Rectal smooth muscle tissue (tissue), 1 donor: ENCODE data around the gene EIF4E3.

ENCODE experiments used
- H3K27ac ChIP-seq: one replicate; pipeline ENCODE4 v1.7.0; 2013; ENCODE audit warnings: low read depth, low read length, inconsistent platforms
- H3K27me3 ChIP-seq: one replicate; pipeline ENCODE4 v1.7.0; 2013; ENCODE audit warnings: low read length; ENCODE audit not compliant: control insufficient read depth, insufficient read depth
- H3K36me3 ChIP-seq: one replicate; pipeline ENCODE4 v1.7.0; 2013; ENCODE audit warnings: low read length; ENCODE audit not compliant: control insufficient read depth, insufficient read depth
- H3K4me1 ChIP-seq: one replicate; pipeline ENCODE4 v1.7.0; 2013; ENCODE audit warnings: low read length; ENCODE audit not compliant: control insufficient read depth, insufficient read depth
- H3K4me3 ChIP-seq: one replicate; pipeline ENCODE4 v1.7.0; 2013; ENCODE audit warnings: low read length
- H3K9ac ChIP-seq: one replicate; pipeline ENCODE4 v1.7.0; 2013; ENCODE audit warnings: low read length

EIF4E3 gene

GRCh38 chr3:71721002-71721401 is 4.2 kb downstream of the EIF4E3 start:
- Histone ChIP-seq H3K4me3 (no peak overlapping the region), H3K27ac (no peak overlapping the region), H3K36me3 (no peaks in the 10 kb centered on the region), H3K9ac (no peak overlapping the region), H3K27me3 (no peaks in the 10 kb centered on the region), H3K4me1 (no peaks in the 10 kb centered on the region)

- H3K36me3 ChIP-seq, result no peaks in the 10 kb centered on the region
- H3K4me1 ChIP-seq, result no peaks in the 10 kb centered on the region
- no peaks in the 10 kb centered on the region for H3K27me3 ChIP-seq
- no peak overlapping the region for H3K27ac ChIP-seq
- H3K9ac ChIP-seq, result no peak overlapping the region
- H3K4me3 ChIP-seq, result no peak overlapping the region
Measured at GRCh38 chr3:71718072-71718471, 7.1 kb downstream of the EIF4E3 start.

GRCh38 chr3:71714595-71714994 is 10.6 kb downstream of the EIF4E3 start:
- no peak overlapping the region for H3K27ac ChIP-seq
- H3K36me3 ChIP-seq, result peaks cover 3% of the 10 kb centered on the region
- H3K27me3 ChIP-seq, result no peaks in the 10 kb centered on the region
- no peaks in the 10 kb centered on the region for H3K4me1 ChIP-seq
- no peak overlapping the region for H3K4me3 ChIP-seq
- H3K9ac ChIP-seq, result no peak overlapping the region

GRCh38 chr3:71713041-71713440 is 12.2 kb downstream of the EIF4E3 start:
- Histone ChIP-seq H3K4me3 (no peak overlapping the region), H3K36me3 (peaks cover 3% of the 10 kb centered on the region), H3K27me3 (no peaks in the 10 kb centered on the region), H3K9ac (no peak overlapping the region), H3K27ac (no peak overlapping the region), H3K4me1 (no peaks in the 10 kb centered on the region)

GRCh38 chr3:71710906-71711494 is 14.2 kb downstream of the EIF4E3 start:
- Histone ChIP-seq H3K9ac (no peak overlapping the region), H3K36me3 (peaks cover 3% of the 10 kb centered on the region), H3K27ac (no peak overlapping the region), H3K4me1 (no peaks in the 10 kb centered on the region), H3K4me3 (no peak overlapping the region), H3K27me3 (no peaks in the 10 kb centered on the region)

- no peaks in the 10 kb centered on the region for H3K4me1 ChIP-seq
- H3K9ac ChIP-seq, result no peak overlapping the region
- peaks cover 3% of the 10 kb centered on the region for H3K36me3 ChIP-seq
- no peaks in the 10 kb centered on the region for H3K27me3 ChIP-seq
- no peak overlapping the region for H3K4me3 ChIP-seq
- H3K27ac ChIP-seq, result no peak overlapping the region
Measured at GRCh38 chr3:71709908-71710511, 15.2 kb downstream of the EIF4E3 start.

- Histone ChIP-seq H3K36me3 (peaks cover 3% of the 10 kb centered on the region), H3K4me1 (no peaks in the 10 kb centered on the region), H3K4me3 (no peak overlapping the region), H3K27ac (no peak overlapping the region), H3K27me3 (no peaks in the 10 kb centered on the region), H3K9ac (no peak overlapping the region)
Measured at GRCh38 chr3:71708476-71709105, 16.6 kb downstream of the EIF4E3 start.

GRCh38 chr3:71707595-71707994 is 17.6 kb downstream of the EIF4E3 start:
- H3K27ac ChIP-seq, result no peak overlapping the region
- no peaks in the 10 kb centered on the region for H3K27me3 ChIP-seq
- H3K9ac ChIP-seq, result no peak overlapping the region

GRCh38 chr3:71705681-71706080 is 19.5 kb downstream of the EIF4E3 start:
- Histone ChIP-seq H3K4me1 (no peaks in the 10 kb centered on the region), H3K4me3 (no peak overlapping the region), H3K36me3 (peaks cover 3% of the 10 kb centered on the region), H3K9ac (no peak overlapping the region), H3K27me3 (no peaks in the 10 kb centered on the region), H3K27ac (no peak overlapping the region)

More at GRCh38 chr3:71707595-71707994, 17.6 kb downstream of the EIF4E3 start:
- H3K36me3 ChIP-seq, result peaks cover 3% of the 10 kb centered on the region
- H3K4me3 ChIP-seq, result no peak overlapping the region
- no peaks in the 10 kb centered on the region for H3K4me1 ChIP-seq

GRCh38 chr3:71704915-71705314 is 20.3 kb downstream of the EIF4E3 start:
- Histone ChIP-seq H3K27ac (no peak overlapping the region), H3K4me3 (no peak overlapping the region), H3K36me3 (peaks cover 3% of the 10 kb centered on the region)

GRCh38 chr3:71703797-71704196 is 21.4 kb downstream of the EIF4E3 start:
- Histone ChIP-seq H3K9ac (no peak overlapping the region), H3K27me3 (no peaks in the 10 kb centered on the region), H3K36me3 (no peaks in the 10 kb centered on the region), H3K4me1 (no peaks in the 10 kb centered on the region), H3K27ac (no peak overlapping the region), H3K4me3 (no peak overlapping the region)

More at GRCh38 chr3:71704915-71705314, 20.3 kb downstream of the EIF4E3 start:
- Histone ChIP-seq H3K27me3 (no peaks in the 10 kb centered on the region), H3K4me1 (no peaks in the 10 kb centered on the region), H3K9ac (no peak overlapping the region)

- Histone ChIP-seq H3K36me3 (no peaks in the 10 kb centered on the region), H3K27me3 (no peaks in the 10 kb centered on the region), H3K27ac (no peak overlapping the region), H3K9ac (no peak overlapping the region), H3K4me1 (no peaks in the 10 kb centered on the region), H3K4me3 (no peak overlapping the region)
Measured at GRCh38 chr3:71702131-71703024, 22.8 kb downstream of the EIF4E3 start.
